ENCODE data around the gene JAGN1. TPM values are rescaled to one million over a fixed set of nuclear protein-coding genes. Genes with fewer than 3 reads are reported as not detected.

The JAGN1 gene
- total RNA-seq, 1 donor from 2014 or later = 35.5 TPM

DNA sequence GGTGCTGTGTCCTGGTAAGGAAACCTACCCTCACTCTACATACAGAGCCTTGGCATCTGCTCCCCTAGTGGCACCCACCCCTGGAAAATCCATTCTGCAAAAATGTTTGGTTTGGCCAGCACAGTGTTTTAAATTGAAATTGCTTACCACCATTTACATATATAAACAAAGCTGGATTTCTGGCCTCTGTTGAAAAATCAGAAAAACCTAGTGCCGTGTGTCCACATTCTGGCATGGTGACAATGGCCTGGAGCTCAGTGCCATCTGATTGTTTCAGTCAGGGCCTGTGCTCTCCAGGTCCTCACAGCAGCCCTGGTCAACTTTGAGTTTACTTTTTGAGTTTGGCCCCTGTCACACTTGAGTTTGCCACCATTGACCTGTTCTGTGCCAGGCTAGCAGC lies 23.6 kb downstream of the JAGN1 start:
- no peaks in the 10 kb centered on the region for H3K27me3 ChIP-seq (ENCODE audit: control insufficient read depth, insufficient read depth, low read length)
- H3K4me3 ChIP-seq (ENCODE audit: low read depth, low read length) = no peak overlapping the region
- peaks cover 8% of the 10 kb centered on the region for H3K36me3 ChIP-seq (ENCODE audit: control insufficient read depth, insufficient read depth, low read length)
- DNase-seq (ENCODE audit: low read depth) (no peak), FAIRE-seq (no peak)
- TF ChIP-seq, protein P1, sequence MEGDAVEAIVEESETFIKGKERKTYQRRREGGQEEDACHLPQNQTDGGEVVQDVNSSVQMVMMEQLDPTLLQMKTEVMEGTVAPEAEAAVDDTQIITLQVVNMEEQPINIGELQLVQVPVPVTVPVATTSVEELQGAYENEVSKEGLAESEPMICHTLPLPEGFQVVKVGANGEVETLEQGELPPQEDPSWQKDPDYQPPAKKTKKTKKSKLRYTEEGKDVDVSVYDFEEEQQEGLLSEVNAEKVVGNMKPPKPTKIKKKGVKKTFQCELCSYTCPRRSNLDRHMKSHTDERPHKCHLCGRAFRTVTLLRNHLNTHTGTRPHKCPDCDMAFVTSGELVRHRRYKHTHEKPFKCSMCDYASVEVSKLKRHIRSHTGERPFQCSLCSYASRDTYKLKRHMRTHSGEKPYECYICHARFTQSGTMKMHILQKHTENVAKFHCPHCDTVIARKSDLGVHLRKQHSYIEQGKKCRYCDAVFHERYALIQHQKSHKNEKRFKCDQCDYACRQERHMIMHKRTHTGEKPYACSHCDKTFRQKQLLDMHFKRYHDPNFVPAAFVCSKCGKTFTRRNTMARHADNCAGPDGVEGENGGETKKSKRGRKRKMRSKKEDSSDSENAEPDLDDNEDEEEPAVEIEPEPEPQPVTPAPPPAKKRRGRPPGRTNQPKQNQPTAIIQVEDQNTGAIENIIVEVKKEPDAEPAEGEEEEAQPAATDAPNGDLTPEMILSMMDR (IDR thresholded peaks at IDR 0.05; ENCODE audit: insufficient read depth, low read length, severe bottlenecking) = no peak

DNA sequence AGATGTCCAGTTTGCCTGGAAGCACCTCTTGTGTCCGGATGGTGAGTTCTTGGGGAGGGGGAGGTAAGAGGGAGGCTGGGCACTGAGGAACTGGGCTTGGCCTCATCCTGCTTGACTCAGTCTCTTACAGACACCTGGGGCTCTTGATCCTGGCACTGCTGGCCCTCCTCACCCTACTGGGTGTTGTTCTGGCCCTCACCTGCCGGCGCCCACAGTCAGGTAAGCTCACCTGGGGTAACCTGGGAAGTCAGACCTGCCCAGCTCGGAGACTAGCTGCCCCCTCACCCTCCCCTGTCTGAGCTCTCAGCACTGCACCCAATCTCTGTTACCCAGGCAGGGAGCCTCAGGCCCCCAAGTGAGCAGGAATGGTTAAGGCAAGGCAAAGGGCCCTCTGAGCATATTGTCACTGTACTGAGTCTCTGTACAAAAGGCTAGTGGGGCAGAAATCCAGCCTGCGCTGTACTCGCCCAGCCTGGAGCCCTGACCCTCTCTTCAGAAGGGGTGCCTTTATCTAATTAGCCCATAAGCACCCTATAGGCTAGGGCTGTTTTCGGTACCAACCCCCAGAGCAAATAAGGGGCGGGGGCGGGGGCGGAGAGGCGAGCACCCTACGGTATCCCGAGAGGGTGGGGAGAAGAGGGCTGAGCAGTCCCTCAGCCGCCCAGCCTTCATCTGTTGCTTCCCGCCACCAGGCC lies 24.3 kb downstream of the JAGN1 start:
- no peak overlapping the region for H3K4me3 ChIP-seq (ENCODE audit: low read depth, low read length)
- H3K27me3 ChIP-seq (ENCODE audit: control insufficient read depth, insufficient read depth, low read length) = no peaks in the 10 kb centered on the region
- FAIRE-seq (no peak), DNase-seq (ENCODE audit: low read depth) (no peak)
- H3K36me3 ChIP-seq (ENCODE audit: control insufficient read depth, insufficient read depth, low read length) = peaks cover 7% of the 10 kb centered on the region
- TF ChIP-seq, protein P1 (IDR thresholded peaks at IDR 0.05; ENCODE audit: insufficient read depth, low read length, severe bottlenecking) = no peak

DNA sequence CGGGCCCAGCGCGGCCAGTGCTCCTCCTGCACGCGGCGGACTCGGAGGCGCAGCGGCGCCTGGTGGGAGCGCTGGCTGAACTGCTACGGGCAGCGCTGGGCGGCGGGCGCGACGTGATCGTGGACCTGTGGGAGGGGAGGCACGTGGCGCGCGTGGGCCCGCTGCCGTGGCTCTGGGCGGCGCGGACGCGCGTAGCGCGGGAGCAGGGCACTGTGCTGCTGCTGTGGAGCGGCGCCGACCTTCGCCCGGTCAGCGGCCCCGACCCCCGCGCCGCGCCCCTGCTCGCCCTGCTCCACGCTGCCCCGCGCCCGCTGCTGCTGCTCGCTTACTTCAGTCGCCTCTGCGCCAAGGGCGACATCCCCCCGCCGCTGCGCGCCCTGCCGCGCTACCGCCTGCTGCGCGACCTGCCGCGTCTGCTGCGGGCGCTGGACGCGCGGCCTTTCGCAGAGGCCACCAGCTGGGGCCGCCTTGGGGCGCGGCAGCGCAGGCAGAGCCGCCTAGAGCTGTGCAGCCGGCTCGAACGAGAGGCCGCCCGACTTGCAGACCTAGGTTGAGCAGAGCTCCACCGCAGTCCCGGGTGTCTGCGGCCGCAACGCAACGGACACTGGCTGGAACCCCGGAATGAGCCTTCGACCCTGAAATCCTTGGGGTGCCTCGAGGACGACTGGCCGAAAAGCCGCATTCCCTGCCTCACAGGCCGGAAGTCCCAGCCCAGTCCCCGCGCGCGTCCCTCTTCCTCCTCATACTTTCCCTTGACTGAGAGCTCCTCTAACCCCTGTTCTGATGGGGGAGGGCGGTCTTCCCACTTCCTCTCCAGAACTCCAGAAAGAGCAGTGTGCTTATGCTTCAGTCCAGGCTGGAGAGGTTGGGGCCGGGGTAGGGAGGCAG lies 25.1 kb downstream of the JAGN1 start:
- TF ChIP-seq, protein P1 (IDR thresholded peaks at IDR 0.05; ENCODE audit: insufficient read depth, low read length, severe bottlenecking) = peak; percentile 50
- no peaks in the 10 kb centered on the region for H3K27me3 ChIP-seq (ENCODE audit: control insufficient read depth, insufficient read depth, low read length)
- DNase-seq (ENCODE audit: low read depth) (peak; percentile 23), FAIRE-seq (no peak)
- peak overlapping the region; percentile 19 for H3K4me3 ChIP-seq (ENCODE audit: low read depth, low read length)
- peaks cover 9% of the 10 kb centered on the region for H3K36me3 ChIP-seq (ENCODE audit: control insufficient read depth, insufficient read depth, low read length)

DNA sequence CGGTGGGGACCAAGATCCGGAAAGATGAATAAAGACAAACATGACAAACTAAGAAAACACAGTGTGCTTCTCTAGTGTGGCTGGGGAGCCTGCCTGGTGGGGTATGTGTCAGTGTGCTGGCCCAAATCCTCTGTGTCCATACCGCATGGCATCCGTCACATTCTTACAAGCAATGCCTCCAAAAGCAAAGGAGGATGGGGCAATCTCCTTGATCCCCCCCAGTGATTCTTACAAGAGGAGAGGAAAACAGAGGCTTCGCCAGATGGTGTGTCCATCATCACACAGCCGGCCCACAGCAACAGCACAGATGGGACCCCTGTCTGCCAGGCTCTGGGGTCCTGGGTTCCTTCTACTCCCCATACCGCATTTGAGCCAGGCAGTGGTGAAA lies 25.9 kb downstream of the JAGN1 start:
- TF ChIP-seq, protein P1 (IDR thresholded peaks at IDR 0.05; ENCODE audit: insufficient read depth, low read length, severe bottlenecking) = no peak
- no peak overlapping the region for H3K4me3 ChIP-seq (ENCODE audit: low read depth, low read length)
- no peaks in the 10 kb centered on the region for H3K27me3 ChIP-seq (ENCODE audit: control insufficient read depth, insufficient read depth, low read length)
- peaks cover 8% of the 10 kb centered on the region for H3K36me3 ChIP-seq (ENCODE audit: control insufficient read depth, insufficient read depth, low read length)
- DNase-seq (ENCODE audit: low read depth) (peak; percentile 45), FAIRE-seq (no peak)

DNA sequence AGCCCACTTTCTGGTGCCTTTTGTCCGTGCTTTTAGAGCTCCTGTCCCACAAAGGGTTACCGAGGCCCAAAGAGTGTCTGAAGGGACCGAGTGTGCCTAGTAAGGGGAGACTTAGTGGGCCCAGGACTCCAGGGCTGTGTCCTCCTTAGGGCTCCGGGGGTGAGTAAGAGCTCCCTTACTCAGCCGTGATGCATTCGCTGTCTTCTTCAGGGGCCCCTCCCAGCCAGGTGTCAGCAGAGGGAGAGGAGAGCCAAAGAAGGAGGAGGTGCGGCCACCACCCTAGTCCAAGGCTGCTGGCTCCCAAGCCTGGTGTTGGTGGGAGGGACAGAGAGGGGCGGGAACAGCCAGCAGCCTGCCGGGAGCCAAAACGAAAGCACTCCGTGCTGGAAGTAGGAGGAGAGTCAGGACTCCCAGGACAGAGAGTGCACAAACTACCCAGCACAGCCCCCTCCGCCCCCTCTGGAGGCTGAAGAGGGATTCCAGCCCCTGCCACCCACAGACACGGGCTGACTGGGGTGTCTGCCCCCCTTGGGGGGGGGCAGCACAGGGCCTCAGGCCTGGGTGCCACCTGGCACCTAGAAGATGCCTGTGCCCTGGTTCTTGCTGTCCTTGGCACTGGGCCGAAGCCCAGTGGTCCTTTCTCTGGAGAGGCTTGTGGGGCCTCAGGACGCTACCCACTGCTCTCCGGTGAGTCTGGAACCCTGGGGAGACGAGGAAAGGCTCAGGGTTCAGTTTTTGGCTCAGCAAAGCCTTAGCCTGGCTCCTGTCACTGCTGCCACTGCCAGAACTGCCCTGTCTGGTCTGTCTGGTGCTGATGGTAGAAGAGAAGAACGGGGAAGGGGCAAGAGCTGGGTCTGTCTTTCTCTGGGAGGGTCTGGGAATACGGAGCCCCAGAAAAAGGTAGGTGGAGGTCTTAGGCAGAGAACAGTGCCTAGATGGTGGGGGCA lies 26.6 kb downstream of the JAGN1 start, which contains the start of gene IL17RC:
Gene IL17RC, plus strand, starts transcription at position 365 of the 947 bp plus-strand sequence. Its CDS starts 218 bp downstream, at position 583.
- TF ChIP-seq, protein P1 (IDR thresholded peaks at IDR 0.05; ENCODE audit: insufficient read depth, low read length, severe bottlenecking) = no peak
- Histone ChIP-seq H3K27me3 (ENCODE audit: control insufficient read depth, insufficient read depth, low read length) (no peaks in the 10 kb centered on the region), H3K36me3 (ENCODE audit: control insufficient read depth, insufficient read depth, low read length) (peaks cover 4% of the 10 kb centered on the region), H3K4me3 (ENCODE audit: low read depth, low read length) (peak within 1 kb of the TSS; percentile 42)
- FAIRE-seq (no peak), DNase-seq (ENCODE audit: low read depth) (peak; percentile 97)

Measured in bronchial epithelial cell (primary cell).